Medulla oblongata (tissue), 1 donor: ENCODE results near the gene CALCOCO1.
"Not testable (repeated sequence)": the region's sequence is repeated elsewhere in the genome, so short reads cannot be mapped to it uniquely, and the experiment has no call there.

Experiments used
- DNase-seq: peaks from one replicate; pipeline ENCODE4 v3.0.0-alpha.2; 2015; ENCODE audit errors: extremely low spot score

CALCOCO1 gene

GRCh38 chr12:53733807-53734200, 6.6 kb upstream of the CALCOCO1 start:
- no peak for DNase-seq

- DNase-seq = no peak
Measured at GRCh38 chr12:53733051-53733806, 6.0 kb upstream of the CALCOCO1 start.

GRCh38 chr12:53729644-53730043, 2.4 kb upstream of the CALCOCO1 start:
- DNase-seq = no peak

- DNase-seq = no peak
Measured at GRCh38 chr12:53728206-53728605, 954 bp upstream of the CALCOCO1 start.

- no peak for DNase-seq
Measured at GRCh38 chr12:53726946-53727309, 324 bp downstream of the CALCOCO1 start.

- no peak for DNase-seq
Measured at GRCh38 chr12:53726341-53726740, 911 bp downstream of the CALCOCO1 start.

GRCh38 chr12:53725824-53726223, 1.4 kb downstream of the CALCOCO1 start:
- DNase-seq = no peak

GRCh38 chr12:53722450-53723041, 4.7 kb downstream of the CALCOCO1 start:
- no peak for DNase-seq

GRCh38 chr12:53720946-53721345, 6.3 kb downstream of the CALCOCO1 start:
- no peak for DNase-seq

- DNase-seq = no peak
Measured at GRCh38 chr12:53719649-53720048, 7.6 kb downstream of the CALCOCO1 start.

GRCh38 chr12:53718567-53718966, 8.7 kb downstream of the CALCOCO1 start:
- not testable (repeated sequence) for DNase-seq

- DNase-seq = no peak
Measured at GRCh38 chr12:53717319-53717718, 9.9 kb downstream of the CALCOCO1 start.

GRCh38 chr12:53714004-53714403, 13.2 kb downstream of the CALCOCO1 start:
- no peak for DNase-seq

GRCh38 chr12:53713516-53713915, 13.7 kb downstream of the CALCOCO1 start:
- DNase-seq = no peak

- DNase-seq = no peak
Measured at GRCh38 chr12:53712059-53712643, 15.1 kb downstream of the CALCOCO1 start.

GRCh38 chr12:53710091-53710490, 17.2 kb downstream of the CALCOCO1 start:
- DNase-seq = no peak

GRCh38 chr12:53709671-53710070, 17.6 kb downstream of the CALCOCO1 start:
- DNase-seq = no peak

GRCh38 chr12:53706080-53706479, 21.2 kb downstream of the CALCOCO1 start:
- DNase-seq = no peak

GRCh38 chr12:53703756-53704155, 23.5 kb downstream of the CALCOCO1 start:
- DNase-seq = no peak

- DNase-seq = peak; percentile 81
Measured at GRCh38 chr12:53701518-53702264, 25.6 kb downstream of the CALCOCO1 start.

GRCh38 chr12:53700567-53700966, 26.7 kb downstream of the CALCOCO1 start:
- DNase-seq = no peak

GRCh38 chr12:53699678-53700025, 27.6 kb downstream of the CALCOCO1 start:
- no peak for DNase-seq
